ENCODE data around the gene EIF6.

DNA sequence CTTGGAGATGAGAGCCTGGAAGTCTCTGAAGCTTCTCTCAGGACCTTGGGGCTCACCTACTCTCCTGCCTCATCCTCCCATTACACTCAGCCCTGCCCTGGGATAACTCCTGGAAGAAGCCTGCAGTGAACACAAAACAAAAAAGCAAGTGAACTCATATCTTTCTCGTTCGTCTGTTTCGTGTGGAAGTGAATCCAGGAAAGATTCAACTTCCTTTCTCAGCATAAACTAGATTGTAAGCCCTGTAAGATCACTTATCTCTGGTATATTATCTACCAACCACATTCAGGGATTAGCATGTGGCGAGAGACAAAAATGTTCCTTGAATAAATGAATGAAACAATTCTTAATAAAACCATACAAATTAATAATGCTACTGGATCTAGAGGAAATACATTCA, 44.1 kb upstream of the EIF6 start:
- TF ChIP-seq, protein P1, sequence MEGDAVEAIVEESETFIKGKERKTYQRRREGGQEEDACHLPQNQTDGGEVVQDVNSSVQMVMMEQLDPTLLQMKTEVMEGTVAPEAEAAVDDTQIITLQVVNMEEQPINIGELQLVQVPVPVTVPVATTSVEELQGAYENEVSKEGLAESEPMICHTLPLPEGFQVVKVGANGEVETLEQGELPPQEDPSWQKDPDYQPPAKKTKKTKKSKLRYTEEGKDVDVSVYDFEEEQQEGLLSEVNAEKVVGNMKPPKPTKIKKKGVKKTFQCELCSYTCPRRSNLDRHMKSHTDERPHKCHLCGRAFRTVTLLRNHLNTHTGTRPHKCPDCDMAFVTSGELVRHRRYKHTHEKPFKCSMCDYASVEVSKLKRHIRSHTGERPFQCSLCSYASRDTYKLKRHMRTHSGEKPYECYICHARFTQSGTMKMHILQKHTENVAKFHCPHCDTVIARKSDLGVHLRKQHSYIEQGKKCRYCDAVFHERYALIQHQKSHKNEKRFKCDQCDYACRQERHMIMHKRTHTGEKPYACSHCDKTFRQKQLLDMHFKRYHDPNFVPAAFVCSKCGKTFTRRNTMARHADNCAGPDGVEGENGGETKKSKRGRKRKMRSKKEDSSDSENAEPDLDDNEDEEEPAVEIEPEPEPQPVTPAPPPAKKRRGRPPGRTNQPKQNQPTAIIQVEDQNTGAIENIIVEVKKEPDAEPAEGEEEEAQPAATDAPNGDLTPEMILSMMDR (IDR thresholded peaks at IDR 0.05; ENCODE audit: extremely low read depth in 1 of 2, insufficient read depth in 1 of 2, low read depth in 1 of 2, low read length in 2 of 2): no peak
- TF ChIP-seq POLR2AphosphoS5 (IDR thresholded peaks at IDR 0.05; ENCODE audit: insufficient read depth, low read depth, low read length) (no peak), EZH2 (IDR thresholded peaks at IDR 0.05; ENCODE audit: borderline replicate concordance, low read depth, low read length, severe bottlenecking) (no peak), POLR2A (IDR thresholded peaks at IDR 0.05; ENCODE audit: low read depth, low read length) (no peak), MYC (IDR thresholded peaks at IDR 0.05; ENCODE audit: low read depth, low read length) (no peak), FOS (IDR thresholded peaks at IDR 0.05; ENCODE audit: borderline replicate concordance, insufficient read depth, low read length) (no peak)
- TF ChIP-seq, protein P2, sequence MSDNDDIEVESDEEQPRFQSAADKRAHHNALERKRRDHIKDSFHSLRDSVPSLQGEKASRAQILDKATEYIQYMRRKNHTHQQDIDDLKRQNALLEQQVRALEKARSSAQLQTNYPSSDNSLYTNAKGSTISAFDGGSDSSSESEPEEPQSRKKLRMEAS (IDR thresholded peaks at IDR 0.05; ENCODE audit: insufficient read depth, insufficient read length): no peak

Data from endothelial cell of umbilical vein (primary cell).